Endothelial cell of umbilical vein (primary cell): Measurements from ENCODE around the gene HTRA1.

Experiments
- EZH2 ChIP-seq: IDR thresholded peaks from 2 replicates; pipeline ENCODE4 v1.6.1; 2012; ENCODE audit warnings: borderline replicate concordance, low read depth, mild to moderate bottlenecking, moderate library complexity, low read length, inconsistent platforms; ENCODE audit not compliant: severe bottlenecking
- JUN ChIP-seq: IDR thresholded peaks from 2 replicates; pipeline ENCODE4 v1.6.1; 2011; ENCODE audit warnings: borderline replicate concordance, low read depth; ENCODE audit not compliant: insufficient read length, insufficient read depth
- TF ChIP-seq, protein P1 (sequence below), 2 donors: IDR thresholded peaks; 1 replicate in 1 of 2; 2 replicates in 1 of 2; pipeline ENCODE4 v1.5.1; 2011; ENCODE audit warnings: low read length in 2 of 2, mild to moderate bottlenecking in 2 of 2, moderate library complexity in 2 of 2, control low read depth in 1 of 2, inconsistent platforms in 1 of 2, low read depth in 1 of 2; ENCODE audit not compliant: insufficient read depth in 1 of 2; ENCODE audit errors: extremely low read depth in 1 of 2

DNA sequence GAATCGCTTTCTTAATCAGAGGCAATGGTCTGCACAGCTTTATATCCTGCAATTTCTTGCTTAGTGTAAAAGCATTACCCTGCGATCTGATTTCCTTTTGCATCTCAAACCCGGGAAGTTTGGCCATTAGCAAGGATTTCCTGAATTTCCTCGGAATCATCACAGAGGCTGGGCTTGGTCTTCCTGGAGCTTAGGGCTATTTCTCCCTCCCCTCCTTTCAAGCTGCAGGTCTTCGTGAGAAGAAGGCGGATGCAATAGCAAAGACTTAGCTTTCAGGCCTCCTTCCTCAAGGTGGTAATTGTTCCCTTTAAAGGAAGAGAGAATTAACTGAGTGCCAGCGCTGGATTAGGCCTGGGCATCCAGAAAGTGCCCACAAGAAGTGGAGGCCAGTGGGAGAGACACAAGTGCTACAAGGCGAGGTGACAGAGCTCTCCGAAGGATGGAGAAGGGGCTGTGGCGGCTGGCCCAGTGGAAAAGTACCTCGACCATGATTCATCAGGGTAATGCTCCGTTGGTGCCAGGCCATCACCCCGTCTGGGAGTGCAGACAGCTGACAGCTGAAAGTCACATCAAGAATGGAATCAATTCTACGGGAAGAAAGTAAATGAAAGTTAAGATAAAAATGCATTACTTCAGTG, 10.9 kb upstream of the HTRA1 start:
- TF ChIP-seq, protein P1, sequence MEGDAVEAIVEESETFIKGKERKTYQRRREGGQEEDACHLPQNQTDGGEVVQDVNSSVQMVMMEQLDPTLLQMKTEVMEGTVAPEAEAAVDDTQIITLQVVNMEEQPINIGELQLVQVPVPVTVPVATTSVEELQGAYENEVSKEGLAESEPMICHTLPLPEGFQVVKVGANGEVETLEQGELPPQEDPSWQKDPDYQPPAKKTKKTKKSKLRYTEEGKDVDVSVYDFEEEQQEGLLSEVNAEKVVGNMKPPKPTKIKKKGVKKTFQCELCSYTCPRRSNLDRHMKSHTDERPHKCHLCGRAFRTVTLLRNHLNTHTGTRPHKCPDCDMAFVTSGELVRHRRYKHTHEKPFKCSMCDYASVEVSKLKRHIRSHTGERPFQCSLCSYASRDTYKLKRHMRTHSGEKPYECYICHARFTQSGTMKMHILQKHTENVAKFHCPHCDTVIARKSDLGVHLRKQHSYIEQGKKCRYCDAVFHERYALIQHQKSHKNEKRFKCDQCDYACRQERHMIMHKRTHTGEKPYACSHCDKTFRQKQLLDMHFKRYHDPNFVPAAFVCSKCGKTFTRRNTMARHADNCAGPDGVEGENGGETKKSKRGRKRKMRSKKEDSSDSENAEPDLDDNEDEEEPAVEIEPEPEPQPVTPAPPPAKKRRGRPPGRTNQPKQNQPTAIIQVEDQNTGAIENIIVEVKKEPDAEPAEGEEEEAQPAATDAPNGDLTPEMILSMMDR (IDR thresholded peaks at IDR 0.05; ENCODE audit: extremely low read depth in 1 of 2, insufficient read depth in 1 of 2, low read depth in 1 of 2, low read length in 2 of 2): no peak
- TF ChIP-seq JUN (no peak), EZH2 (no peak)
